ENCODE data around the gene CLCN4. TPM values are rescaled to one million over a fixed set of nuclear protein-coding genes. Genes with fewer than 3 reads are reported as not detected.

The CLCN4 gene
- polyA plus RNA-seq, 1 of the 3 experiments (the other 2 are of a cell fraction), result 1.1 TPM

DNA sequence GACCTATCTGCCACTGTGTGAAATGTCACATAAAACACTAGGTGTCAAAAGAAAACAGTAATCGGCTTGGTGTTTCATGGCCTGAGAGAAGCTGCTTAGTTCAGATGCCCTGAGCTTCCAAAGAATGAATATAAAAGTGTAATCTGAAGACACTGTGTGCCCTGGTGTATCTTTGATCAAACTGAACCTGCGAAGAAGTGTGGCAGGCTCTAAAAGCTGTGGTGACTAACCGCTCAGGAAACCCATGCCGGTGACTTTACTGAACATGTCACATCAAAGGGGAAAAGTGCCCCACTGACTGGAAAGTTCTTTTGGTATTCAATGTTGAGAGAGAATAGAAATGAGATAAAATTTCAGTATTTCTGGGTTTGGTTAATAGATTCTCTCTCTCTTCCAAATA, 89.1 kb downstream of the CLCN4 start:
- Histone ChIP-seq H3K27me3 (ENCODE audit: insufficient read depth) (no peaks in the 10 kb centered on the region), H3K4me3 (ENCODE audit: low read depth in 2 of 2, low read length in 1 of 2) (no peak overlapping the region), H3K9ac (no peak overlapping the region), H3K9me3 (no peaks in the 10 kb centered on the region), H4K20me1 (ENCODE audit: insufficient read depth) (no peaks in the 10 kb centered on the region), H3F3A (replicated peaks; ENCODE audit: insufficient read depth) (peaks cover 4% of the 10 kb centered on the region), H3K79me2 (ENCODE audit: insufficient read depth) (no peaks in the 10 kb centered on the region), H2AFZ (ENCODE audit: low read depth) (no peak overlapping the region), H3K4me1 (ENCODE audit: control insufficient read depth in 1 of 2, insufficient read depth in 2 of 2, low read depth in 1 of 2, low read length in 1 of 2) (no peaks in the 10 kb centered on the region), H3K4me2 (no peak overlapping the region), H3K36me3 (replicated peaks in 1 of 2; ENCODE audit: control insufficient read depth in 1 of 2, insufficient read depth in 2 of 2, low read length in 1 of 2) (no peaks in the 10 kb centered on the region), H3K27ac (ENCODE audit: low read depth in 2 of 2, low read length in 1 of 2) (no peak overlapping the region), H3K9me2 (no peaks in the 10 kb centered on the region)
- WGBS (ENCODE audit: low lambda C conversion rate), result 49% methylated on average over 4 of the region's 4 CpGs
- DNase-seq, result no peak
- TF ChIP-seq ELF1 (IDR thresholded peaks at IDR 0.05) (no peak), YY1 (IDR thresholded peaks at IDR 0.05; ENCODE audit: low read depth) (no peak), RAD21 (IDR thresholded peaks at IDR 0.05; ENCODE audit: low read length) (no peak), IRF3 (IDR thresholded peaks at IDR 0.05; ENCODE audit: low read depth, low read length) (no peak), EP300 (IDR thresholded peaks at IDR 0.05; ENCODE audit: borderline replicate concordance in 1 of 2, low read depth in 1 of 2, low read length in 1 of 2) (no peak), GATA2 (CRISPR knock-in tag; IDR thresholded peaks at IDR 0.05) (no peak), FOXM1 (IDR thresholded peaks at IDR 0.05; ENCODE audit: low read depth) (no peak), MEF2A (IDR thresholded peaks at IDR 0.05; ENCODE audit: borderline replicate concordance, low read depth) (no peak)
- TF ChIP-seq, protein P1, sequence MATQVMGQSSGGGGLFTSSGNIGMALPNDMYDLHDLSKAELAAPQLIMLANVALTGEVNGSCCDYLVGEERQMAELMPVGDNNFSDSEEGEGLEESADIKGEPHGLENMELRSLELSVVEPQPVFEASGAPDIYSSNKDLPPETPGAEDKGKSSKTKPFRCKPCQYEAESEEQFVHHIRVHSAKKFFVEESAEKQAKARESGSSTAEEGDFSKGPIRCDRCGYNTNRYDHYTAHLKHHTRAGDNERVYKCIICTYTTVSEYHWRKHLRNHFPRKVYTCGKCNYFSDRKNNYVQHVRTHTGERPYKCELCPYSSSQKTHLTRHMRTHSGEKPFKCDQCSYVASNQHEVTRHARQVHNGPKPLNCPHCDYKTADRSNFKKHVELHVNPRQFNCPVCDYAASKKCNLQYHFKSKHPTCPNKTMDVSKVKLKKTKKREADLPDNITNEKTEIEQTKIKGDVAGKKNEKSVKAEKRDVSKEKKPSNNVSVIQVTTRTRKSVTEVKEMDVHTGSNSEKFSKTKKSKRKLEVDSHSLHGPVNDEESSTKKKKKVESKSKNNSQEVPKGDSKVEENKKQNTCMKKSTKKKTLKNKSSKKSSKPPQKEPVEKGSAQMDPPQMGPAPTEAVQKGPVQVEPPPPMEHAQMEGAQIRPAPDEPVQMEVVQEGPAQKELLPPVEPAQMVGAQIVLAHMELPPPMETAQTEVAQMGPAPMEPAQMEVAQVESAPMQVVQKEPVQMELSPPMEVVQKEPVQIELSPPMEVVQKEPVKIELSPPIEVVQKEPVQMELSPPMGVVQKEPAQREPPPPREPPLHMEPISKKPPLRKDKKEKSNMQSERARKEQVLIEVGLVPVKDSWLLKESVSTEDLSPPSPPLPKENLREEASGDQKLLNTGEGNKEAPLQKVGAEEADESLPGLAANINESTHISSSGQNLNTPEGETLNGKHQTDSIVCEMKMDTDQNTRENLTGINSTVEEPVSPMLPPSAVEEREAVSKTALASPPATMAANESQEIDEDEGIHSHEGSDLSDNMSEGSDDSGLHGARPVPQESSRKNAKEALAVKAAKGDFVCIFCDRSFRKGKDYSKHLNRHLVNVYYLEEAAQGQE (IDR thresholded peaks at IDR 0.05; ENCODE audit: low read depth, low read length), result no peak
- ChIA-PET POLR2A (no interaction called here), CTCF (interaction anchor here (0.7 to 3.0 kb wide), 3 partner anchors 29 to 370 kb away, joined by 3 to 11 read pairs (median 3); no protein-coding TSS in a partner anchor)

GRCh38 chrX:10246297-10246696, 89.5 kb downstream of the CLCN4 start:
- H3K4me3 ChIP-seq (ENCODE audit: low read depth in 2 of 2, low read length in 1 of 2), result no peak overlapping the region
- no peak overlapping the region for H2AFZ ChIP-seq (ENCODE audit: low read depth)
- H3F3A ChIP-seq (replicated peaks; ENCODE audit: insufficient read depth), result peaks cover 1% of the 10 kb centered on the region
- no peak overlapping the region for H3K27ac ChIP-seq (ENCODE audit: low read depth in 2 of 2, low read length in 1 of 2)
- H3K4me2 ChIP-seq, result no peak overlapping the region
- H3K9me2 ChIP-seq, result no peaks in the 10 kb centered on the region
- no peak for DNase-seq
- ChIA-PET CTCF (interaction anchor here (3.0 kb wide), 1 partner anchor 56 kb away, joined by 11 read pairs; no protein-coding TSS in a partner anchor), POLR2A (no interaction called here)
- H3K4me1 ChIP-seq (ENCODE audit: control insufficient read depth in 1 of 2, insufficient read depth in 2 of 2, low read depth in 1 of 2, low read length in 1 of 2), result no peaks in the 10 kb centered on the region
- H4K20me1 ChIP-seq (ENCODE audit: insufficient read depth), result no peaks in the 10 kb centered on the region
- H3K79me2 ChIP-seq (ENCODE audit: insufficient read depth), result no peaks in the 10 kb centered on the region
- H3K36me3 ChIP-seq (replicated peaks in 1 of 2; ENCODE audit: control insufficient read depth in 1 of 2, insufficient read depth in 2 of 2, low read length in 1 of 2), result no peaks in the 10 kb centered on the region
- no peaks in the 10 kb centered on the region for H3K27me3 ChIP-seq (ENCODE audit: insufficient read depth)
- H3K9me3 ChIP-seq, result no peaks in the 10 kb centered on the region
- H3K9ac ChIP-seq, result no peak overlapping the region
- 59% methylated on average over 4 of the region's 4 CpGs for WGBS (ENCODE audit: low lambda C conversion rate)
- TF ChIP-seq FOXJ3 (CRISPR knock-in tag; IDR thresholded peaks at IDR 0.05), result no peak
- no peak for TF ChIP-seq USF2 (IDR thresholded peaks at IDR 0.05; ENCODE audit: borderline replicate concordance, low read depth, low read length)
- TF ChIP-seq EZH2phosphoT487 (IDR thresholded peaks at IDR 0.05; ENCODE audit: borderline replicate concordance, low read depth), result no peak
- TF ChIP-seq MXI1 (IDR thresholded peaks at IDR 0.05; ENCODE audit: low read depth, low read length), result no peak
- TF ChIP-seq RCOR1 (IDR thresholded peaks at IDR 0.05; ENCODE audit: low read length), result no peak
- TF ChIP-seq FOSL2 (IDR thresholded peaks at IDR 0.05; ENCODE audit: borderline replicate concordance, low read depth), result no peak
- no peak for TF ChIP-seq PBX3 (IDR thresholded peaks at IDR 0.05)
- TF ChIP-seq, protein P2, sequence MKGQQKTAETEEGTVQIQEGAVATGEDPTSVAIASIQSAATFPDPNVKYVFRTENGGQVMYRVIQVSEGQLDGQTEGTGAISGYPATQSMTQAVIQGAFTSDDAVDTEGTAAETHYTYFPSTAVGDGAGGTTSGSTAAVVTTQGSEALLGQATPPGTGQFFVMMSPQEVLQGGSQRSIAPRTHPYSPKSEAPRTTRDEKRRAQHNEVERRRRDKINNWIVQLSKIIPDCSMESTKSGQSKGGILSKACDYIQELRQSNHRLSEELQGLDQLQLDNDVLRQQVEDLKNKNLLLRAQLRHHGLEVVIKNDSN (IDR thresholded peaks at IDR 0.05; ENCODE audit: borderline replicate concordance, low read depth), result no peak
- TF ChIP-seq GABPA (IDR thresholded peaks at IDR 0.05; ENCODE audit: low read depth), result no peak
- TF ChIP-seq YY1 (IDR thresholded peaks at IDR 0.05; ENCODE audit: low read depth), result no peak

Measured in SK-N-SH (cell line).